Measurements from ENCODE around the gene RO60. TPM values are rescaled to one million over a fixed set of nuclear protein-coding genes. Genes with fewer than 3 reads are reported as not detected.
A peak's percentile ranks its signal among the peaks of the same experiment; 100 is the strongest.

RO60 gene
- total and polyA plus RNA-seq, 2 of the 4 experiments (the other 2 are of a cell fraction) = 10.9 to 161 TPM

GRCh38 chr1:193104907-193105820 lies 45.8 kb downstream of the RO60 start, which contains the start of gene GLRX2 (continued):
- TF ChIP-seq RFX5 (IDR thresholded peaks at IDR 0.05; ENCODE audit: low read depth, low read length) (no peak), POLR2A (IDR thresholded peaks at IDR 0.05; ENCODE audit: low read depth, low read length) (peak; percentile 85), MAZ (IDR thresholded peaks at IDR 0.05; ENCODE audit: borderline replicate concordance, low read depth, low read length) (peak; percentile 23; the same call in 1 of the 2 replicates)

DNA sequence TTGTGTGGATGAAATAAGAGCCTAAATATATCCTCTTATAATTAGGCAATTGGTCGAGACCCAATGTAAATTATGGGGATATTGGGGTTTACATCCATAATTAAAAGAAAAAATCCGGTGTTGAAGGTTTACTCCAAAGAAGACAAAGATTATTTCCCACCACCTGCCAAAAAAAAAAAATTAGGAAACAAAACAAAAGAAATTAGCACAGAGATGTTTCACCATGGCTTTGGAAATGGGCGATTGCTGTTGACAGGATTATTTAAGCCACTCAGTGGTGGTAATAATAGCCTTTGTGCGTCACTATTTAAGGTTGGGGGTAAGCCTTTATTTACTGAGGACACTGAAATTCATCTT lies 46.4 kb downstream of the RO60 start:
- peak overlapping the region; percentile 84; the same call in 1 of the 2 replicates for H3K56ac ChIP-seq (ENCODE audit: extremely low read depth, insufficient read depth, low read length)
- TF ChIP-seq RCOR1 (IDR thresholded peaks at IDR 0.05; ENCODE audit: insufficient replicate concordance, low read length) (no peak), SMC3 (IDR thresholded peaks at IDR 0.05; ENCODE audit: low read depth, low read length) (no peak), POLR2A (IDR thresholded peaks at IDR 0.05; ENCODE audit: low read depth, low read length) (no peak), NFE2L2 (IDR thresholded peaks at IDR 0.05; ENCODE audit: low read depth, low read length) (no peak), RFX5 (IDR thresholded peaks at IDR 0.05; ENCODE audit: low read depth, low read length) (no peak), CTCF (conservative IDR thresholded peaks at IDR 0.05; ENCODE audit: low read depth, low read length) (no peak), FOS (IDR thresholded peaks at IDR 0.05; ENCODE audit: low read depth, low read length) (no peak), BHLHE40 (IDR thresholded peaks at IDR 0.05; ENCODE audit: low read depth, low read length) (no peak), CEBPB (IDR thresholded peaks at IDR 0.05; ENCODE audit: low read depth, low read length) (no peak), MXI1 (IDR thresholded peaks at IDR 0.05; ENCODE audit: borderline replicate concordance, low read depth, low read length) (no peak)
- TF ChIP-seq, protein P1, sequence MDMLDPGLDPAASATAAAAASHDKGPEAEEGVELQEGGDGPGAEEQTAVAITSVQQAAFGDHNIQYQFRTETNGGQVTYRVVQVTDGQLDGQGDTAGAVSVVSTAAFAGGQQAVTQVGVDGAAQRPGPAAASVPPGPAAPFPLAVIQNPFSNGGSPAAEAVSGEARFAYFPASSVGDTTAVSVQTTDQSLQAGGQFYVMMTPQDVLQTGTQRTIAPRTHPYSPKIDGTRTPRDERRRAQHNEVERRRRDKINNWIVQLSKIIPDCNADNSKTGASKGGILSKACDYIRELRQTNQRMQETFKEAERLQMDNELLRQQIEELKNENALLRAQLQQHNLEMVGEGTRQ (IDR thresholded peaks at IDR 0.05; ENCODE audit: low read depth, low read length) = no peak

More for the DNA sequence above, 46.4 kb downstream of the RO60 start:
- H3K14ac ChIP-seq (replicated peaks; ENCODE audit: low read depth, low read length) = peak overlapping the region; percentile 80
- H2AK5ac ChIP-seq (ENCODE audit: low read depth, low read length) = peak overlapping the region; percentile 23; the same call in 1 of the 2 replicates
- peak overlapping the region; percentile 14 for H3K18ac ChIP-seq (ENCODE audit: low read depth, low read length)
- dilution Hi-C loops (cut with HindIII; ENCODE audit: low sequenced_read_pairs, unreplicated experiment) = no loop called here
- H2BK5ac ChIP-seq (ENCODE audit: low read depth, low read length, poor library complexity, severe bottlenecking) = peak overlapping the region; percentile 77
- ChIA-PET CTCF (no interaction called here), POLR2A (ENCODE audit: unreplicated experiment) (interaction anchor here (0.6 to 0.9 kb wide), 2 partner anchors 10 to 34 kb away, joined by 3 read pairs; no protein-coding TSS in a partner anchor)
- in situ Hi-C loops (cut with MboI; ENCODE audit: low sequenced_read_pairs) = no loop called here
- peak overlapping the region; percentile 53 to 92 for H4K8ac ChIP-seq (ENCODE audit: low read depth in 2 of 2, low read length in 2 of 2)
- DNase-seq (no peak), ATAC-seq (ENCODE audit: low read depth) (no peak)
- H2AK9ac ChIP-seq (replicated peaks; ENCODE audit: low read depth, low read length, poor library complexity) = no peak overlapping the region
- peak overlapping the region; percentile 88; the same call in 1 of the 2 replicates for H3K4ac ChIP-seq (ENCODE audit: low read depth, low read length)
- intact Hi-C loops (cut with micrococcal nuclease) = loop anchor here (1.0 to 2.0 kb wide), 2 partner anchors 17 to 47 kb away; partner anchors contain the start of genes CDC73, RO60 and UCHL5
- WGBS, 2 experiments (ENCODE audit: extremely low coverage in 2 of 2, insufficient read length in 1 of 2) = 67% methylated on average over 1 of the region's 4 CpGs; no CpG with 5 or more reads in 1 of the 2 experiments
- 0 out of 2 replicates have a peak overlapping the region, but pooled peaks have one; percentile 72 for H2BK20ac ChIP-seq (ENCODE audit: low read depth, low read length)
- H2AFZ ChIP-seq (replicated peaks; ENCODE audit: low read length, poor library complexity) = peak overlapping the region; percentile 95
- H4K20me1 ChIP-seq (ENCODE audit: insufficient read depth, low read length) = peaks cover 8% of the 10 kb centered on the region; the same call in 1 of the 2 replicates
- H3K9ac ChIP-seq (ENCODE audit: low read depth, low read length) = peak overlapping the region; percentile 80
- H3K27me3 ChIP-seq (ENCODE audit: control insufficient read depth, insufficient read depth, low read length) = no peaks in the 10 kb centered on the region
- peak overlapping the region; percentile 72; the same call in 2 of the 3 replicates for H2BK15ac ChIP-seq (ENCODE audit: low read depth, low read length)
- peaks cover 7 to 27% of the 10 kb centered on the region in 2 experiments for H3K79me1 ChIP-seq (ENCODE audit: low read depth in 1 of 2, low read length in 2 of 2)
- H3K9me1 ChIP-seq (ENCODE audit: insufficient read depth, low read length) = peaks cover 2% of the 10 kb centered on the region; the same call in 1 of the 2 replicates
- peak overlapping the region; percentile 73 for H3K23ac ChIP-seq (ENCODE audit: low read depth, low read length)
- no peaks in the 10 kb centered on the region for H3K4me1 ChIP-seq (ENCODE audit: control insufficient read depth, insufficient read depth, low read length)
- no peaks in the 10 kb centered on the region for H3K9me3 ChIP-seq (ENCODE audit: control insufficient read depth, insufficient read depth, low read length)
- H4K5ac ChIP-seq (ENCODE audit: low read depth, low read length) = peak overlapping the region; percentile 40
- peak overlapping the region; percentile 69 for H3K4me2 ChIP-seq (ENCODE audit: low read depth, low read length)
- no TSS peak for BruUV-seq (replicated peaks)
- H2BK120ac ChIP-seq (ENCODE audit: low read depth, low read length) = peak overlapping the region; percentile 56
- peak overlapping the region; percentile 75 for H3K27ac ChIP-seq (ENCODE audit: insufficient read depth, low read length)
- H3K4me3 ChIP-seq (ENCODE audit: insufficient read depth, low read depth, low read length) = peak overlapping the region; percentile 90
- H4K91ac ChIP-seq (ENCODE audit: insufficient read depth, low read depth, low read length) = peak overlapping the region; percentile 62
- H3K36me3 ChIP-seq (ENCODE audit: control insufficient read depth, insufficient read depth, low read length) = no peaks in the 10 kb centered on the region
